Measurements from ENCODE around the gene TNFRSF14. TPM values are rescaled to one million over a fixed set of nuclear protein-coding genes. Genes with fewer than 3 reads are reported as not detected.

Gene TNFRSF14
- polyA plus RNA-seq, 2 of the 4 experiments (the other 2 are of a cell fraction): 0.16 to 0.25 TPM

GRCh38 chr1:2604156-2604843 is 48.1 kb downstream of the TNFRSF14 start:
- Histone ChIP-seq H3K4me3 (no peak overlapping the region), H3K4me2 (no peak overlapping the region), H3K9me3 (no peaks in the 10 kb centered on the region), H3K27ac (no peak overlapping the region), H3K4me1 (no peaks in the 10 kb centered on the region)
- POLR2A ChIA-PET: no interaction called here
- ATAC-seq (peak in 1 of 2 experiments; percentile 51; a peak in 3 of 6 replicates), DNase-seq (ENCODE audit: low read depth in 1 of 2, low spot score in 1 of 2) (no peak), FAIRE-seq (no peak)
- no peak for TF ChIP-seq JUN (IDR thresholded peaks at IDR 0.05)
- TF ChIP-seq BHLHE40 (IDR thresholded peaks at IDR 0.05; ENCODE audit: low read depth, low read length): no peak
- TF ChIP-seq FOXS1 (CRISPR knock-in tag; IDR thresholded peaks at IDR 0.05): no peak
- no peak for TF ChIP-seq CEBPB (IDR thresholded peaks at IDR 0.05)
- no peak for TF ChIP-seq CBX2 (IDR thresholded peaks at IDR 0.05; ENCODE audit: borderline replicate concordance, low read depth)
- no peak for TF ChIP-seq MAFK (IDR thresholded peaks at IDR 0.05; ENCODE audit: partially characterized antibody)
- no peak for TF ChIP-seq ELK1 (IDR thresholded peaks at IDR 0.05; ENCODE audit: low read depth, low read length)
- no peak for TF ChIP-seq E2F6 (IDR thresholded peaks at IDR 0.05; ENCODE audit: borderline replicate concordance, low read depth)
- no peak for TF ChIP-seq HMGXB4 (CRISPR knock-in tag; IDR thresholded peaks at IDR 0.05; ENCODE audit: borderline replicate concordance)
- no peak for TF ChIP-seq SMC3 (IDR thresholded peaks at IDR 0.05)
- no peak for TF ChIP-seq HOXB5 (CRISPR knock-in tag; IDR thresholded peaks at IDR 0.05)
- no CpG with 5 or more reads among the region's 19 CpGs for WGBS (ENCODE audit: missing lambda C conversion rate)
- CTCF ChIA-PET: no interaction called here

GRCh38 chr1:2604844-2605508 is 48.8 kb downstream of the TNFRSF14 start:
- FAIRE-seq: no peak

More at GRCh38 chr1:2604844-2605508, 48.8 kb downstream of the TNFRSF14 start:
- H3K4me3 ChIP-seq: no peak overlapping the region
- no peak overlapping the region for H3K4me2 ChIP-seq
- H3K4me1 ChIP-seq: no peaks in the 10 kb centered on the region
- no peak for DNase-seq (ENCODE audit: low read depth in 1 of 2, low spot score in 1 of 2)
- TF ChIP-seq RFX5 (IDR thresholded peaks at IDR 0.05) (no peak), ZSCAN20 (CRISPR knock-in tag; IDR thresholded peaks at IDR 0.05) (no peak), ATOH8 (CRISPR knock-in tag; IDR thresholded peaks at IDR 0.05; ENCODE audit: low read depth) (no peak), HMGXB4 (CRISPR knock-in tag; IDR thresholded peaks at IDR 0.05; ENCODE audit: borderline replicate concordance) (no peak), NPAS2 (CRISPR knock-in tag; IDR thresholded peaks at IDR 0.05; ENCODE audit: borderline replicate concordance) (no peak)
- no peak for ATAC-seq
- POLR2A ChIA-PET: no interaction called here
- H3K27ac ChIP-seq: no peak overlapping the region
- H3K9me3 ChIP-seq: no peaks in the 10 kb centered on the region
- 30% methylated on average over 2 of the region's 14 CpGs for WGBS (ENCODE audit: missing lambda C conversion rate)
- CTCF ChIA-PET: no interaction called here

All from A549 (cell line).